Fibroblast of skin of right quadriceps (primary cell): ENCODE results near the gene LDLRAD1.
"Not testable (repeated sequence)": the region's sequence is repeated elsewhere in the genome, so short reads cannot be mapped to it uniquely, and the experiment has no call there.

ENCODE experiments used
- DNase-seq: peaks from one replicate; pipeline ENCODE4 v3.0.0-alpha.2; 2013

The LDLRAD1 gene

GRCh38 chr1:54017979-54018378 is at the start of gene LDLRAD1:
TSS of gene LDLRAD1 (minus strand) at chr1:54018186. CDS start at chr1:54018112, 74 bp downstream.
- no peak for DNase-seq

DNA sequence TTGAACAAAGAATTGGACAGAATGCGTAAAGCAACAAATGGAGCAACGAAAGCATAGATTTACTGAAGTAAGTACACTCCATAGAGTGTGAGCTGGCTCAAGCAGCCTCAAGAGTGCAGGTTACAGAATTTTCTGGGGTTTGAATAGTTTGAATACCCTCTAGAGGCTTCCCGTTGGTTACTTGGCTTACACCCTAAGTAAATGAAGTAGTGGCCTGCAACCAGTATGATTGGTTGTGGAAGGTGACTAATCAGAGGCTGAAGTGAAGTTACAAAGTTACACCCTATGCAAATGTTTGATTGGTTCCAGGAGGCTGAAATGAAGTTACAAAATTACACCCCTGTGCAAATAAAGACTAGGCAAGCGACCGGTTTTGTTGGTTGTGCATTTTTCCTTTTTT is 46.3 kb upstream of the LDLRAD1 start:
- DNase-seq, result no peak

DNA sequence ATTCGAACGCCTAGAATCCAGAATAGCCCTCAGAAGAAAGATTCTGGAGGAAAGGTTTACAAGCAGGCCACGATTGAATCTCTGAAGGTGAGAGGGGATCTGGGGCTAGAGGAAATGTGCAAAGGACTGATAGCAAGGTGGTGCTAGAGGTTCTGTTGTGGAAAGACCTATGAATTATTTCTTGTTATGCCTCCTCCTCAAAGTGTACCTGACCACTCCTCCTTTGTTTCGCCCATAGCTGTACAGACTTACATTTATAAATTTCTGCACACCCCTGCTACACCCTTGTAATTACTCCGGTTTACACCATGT is 36.4 kb upstream of the LDLRAD1 start:
- DNase-seq, result no peak

DNA sequence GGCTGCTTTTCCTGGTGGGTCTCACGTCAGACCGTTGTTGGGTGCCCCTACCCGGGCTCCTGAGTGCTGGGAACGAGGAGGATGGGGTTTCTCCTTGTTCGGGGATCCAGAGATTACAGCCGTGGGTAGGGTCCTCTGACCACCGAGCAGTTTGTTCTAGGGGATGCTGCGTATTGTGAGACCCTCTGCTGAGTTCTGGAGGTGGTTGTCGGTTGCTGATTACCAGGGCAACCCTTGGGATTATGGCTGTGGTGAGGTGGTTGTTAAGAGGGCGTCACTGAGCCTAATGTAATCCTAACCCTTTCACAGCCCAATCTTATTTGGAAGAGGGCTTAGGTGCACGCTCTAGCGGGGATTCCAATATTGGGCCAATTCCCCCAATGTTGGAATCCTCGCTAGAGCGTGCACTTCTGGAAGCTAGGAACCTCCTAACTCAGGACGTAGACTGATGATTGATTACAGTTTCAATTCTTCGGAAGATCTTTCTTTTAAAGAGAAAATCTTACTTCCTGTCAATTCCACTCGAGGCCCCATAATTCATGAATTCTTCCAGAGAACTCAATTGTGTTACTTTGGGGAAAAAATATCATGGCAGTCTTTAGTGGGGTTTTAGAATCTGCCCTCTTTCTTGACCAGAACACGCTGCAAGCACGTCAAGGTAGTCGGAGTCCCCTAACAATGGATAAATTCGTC is 35.9 kb upstream of the LDLRAD1 start:
- DNase-seq, result no peak

GRCh38 chr1:54052934-54053744 is 35.2 kb upstream of the LDLRAD1 start, which contains the start of the genes TCEANC2 and TMEM59:
TSS of gene TCEANC2 (plus strand) at chr1:54053608. CDS start at chr1:54054423, 815 bp downstream.
TSS of gene TMEM59 (minus strand) at chr1:54053204. CDS start at chr1:54053188, 16 bp downstream.
- peak; percentile 99 for DNase-seq

- peak; percentile 57 for DNase-seq
These were observed 34.5 kb upstream of the LDLRAD1 start for GRCh38 chr1:54052431-54052933.

DNA sequence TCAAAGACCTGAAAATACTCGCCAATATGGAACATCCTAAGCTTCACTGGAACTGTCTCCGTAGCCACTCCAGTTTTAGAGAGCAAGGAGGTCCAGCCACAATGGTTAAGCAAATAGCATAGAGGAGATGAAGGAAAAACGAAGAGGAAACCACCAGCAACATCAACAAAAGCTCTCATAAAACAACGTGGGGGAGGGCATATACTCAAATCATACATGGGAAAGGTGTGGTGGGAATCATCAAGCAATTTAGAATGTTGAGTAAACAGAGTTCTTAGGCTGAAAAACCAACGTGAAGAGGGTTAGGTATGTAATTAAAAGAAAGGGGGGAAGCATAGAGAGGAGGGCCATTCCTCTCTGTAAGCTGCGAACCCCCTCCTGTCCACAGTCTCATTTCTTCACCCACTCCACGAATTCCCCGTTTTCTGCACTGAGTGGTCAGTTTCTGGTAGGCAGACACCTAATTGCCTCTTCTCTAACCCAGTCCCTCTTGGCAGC is 34.0 kb upstream of the LDLRAD1 start:
- DNase-seq, result no peak

DNA sequence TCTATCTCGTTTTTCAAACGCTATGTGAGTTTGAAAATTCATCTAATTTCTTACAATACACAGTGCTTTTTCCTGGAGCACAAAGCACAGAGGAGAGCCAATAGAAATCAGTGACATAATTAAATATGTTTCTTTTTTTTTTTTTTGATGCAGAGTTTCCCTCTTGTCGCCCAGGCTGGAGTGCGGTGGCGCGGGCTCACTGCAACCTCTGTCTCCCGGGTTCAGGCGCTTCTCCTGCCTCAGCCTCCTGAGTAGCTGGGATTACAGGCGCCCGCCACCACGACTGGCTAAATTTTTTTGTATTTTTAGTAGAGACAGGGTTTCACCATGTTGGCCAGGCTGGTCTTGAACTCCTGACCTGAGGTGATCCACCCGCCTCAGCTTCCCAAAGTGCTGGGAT is 32.4 kb upstream of the LDLRAD1 start:
- not testable (repeated sequence) for DNase-seq

DNA sequence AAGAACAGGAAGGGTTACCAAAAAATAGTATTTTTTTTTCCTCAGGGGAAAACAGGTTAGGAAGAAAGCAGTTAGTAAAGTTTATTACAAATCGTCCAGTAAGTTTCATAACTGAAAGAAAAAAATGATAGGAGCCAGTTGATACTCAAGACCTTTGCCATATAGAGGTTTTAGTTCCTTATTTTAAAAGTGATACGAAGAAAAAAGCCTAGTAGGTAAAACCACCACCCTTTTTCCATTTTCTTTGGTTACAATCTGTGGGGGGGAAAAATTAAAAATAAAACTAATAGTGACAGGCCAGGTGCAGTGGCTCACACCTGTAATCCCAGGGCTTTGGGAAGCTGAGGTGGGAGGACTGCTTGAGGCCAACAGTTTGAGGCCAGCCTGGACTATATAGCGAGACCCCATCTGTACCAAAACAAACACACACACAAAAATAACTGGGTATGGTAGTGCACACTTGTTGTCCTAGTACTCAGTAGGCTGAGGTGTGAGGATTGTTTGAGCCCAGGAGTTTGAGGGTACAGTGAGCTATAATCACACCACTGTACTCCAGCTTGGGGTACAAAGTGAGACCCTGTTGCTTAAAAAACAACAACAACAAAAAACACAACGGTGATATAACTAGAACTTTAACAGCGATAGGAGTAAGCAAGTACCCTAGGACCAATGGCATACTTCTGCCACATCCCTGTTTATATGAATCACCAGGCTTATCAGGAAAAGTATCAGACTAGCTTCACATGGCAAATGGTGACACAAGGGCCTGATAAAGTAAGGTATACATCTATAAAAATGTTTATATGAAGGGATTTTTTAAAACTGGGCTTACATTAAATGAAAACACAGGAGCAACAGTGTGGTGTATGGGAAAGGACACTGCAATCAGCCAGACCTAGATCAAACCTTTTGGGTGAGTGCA is 29.7 kb upstream of the LDLRAD1 start:
- no peak for DNase-seq

DNA sequence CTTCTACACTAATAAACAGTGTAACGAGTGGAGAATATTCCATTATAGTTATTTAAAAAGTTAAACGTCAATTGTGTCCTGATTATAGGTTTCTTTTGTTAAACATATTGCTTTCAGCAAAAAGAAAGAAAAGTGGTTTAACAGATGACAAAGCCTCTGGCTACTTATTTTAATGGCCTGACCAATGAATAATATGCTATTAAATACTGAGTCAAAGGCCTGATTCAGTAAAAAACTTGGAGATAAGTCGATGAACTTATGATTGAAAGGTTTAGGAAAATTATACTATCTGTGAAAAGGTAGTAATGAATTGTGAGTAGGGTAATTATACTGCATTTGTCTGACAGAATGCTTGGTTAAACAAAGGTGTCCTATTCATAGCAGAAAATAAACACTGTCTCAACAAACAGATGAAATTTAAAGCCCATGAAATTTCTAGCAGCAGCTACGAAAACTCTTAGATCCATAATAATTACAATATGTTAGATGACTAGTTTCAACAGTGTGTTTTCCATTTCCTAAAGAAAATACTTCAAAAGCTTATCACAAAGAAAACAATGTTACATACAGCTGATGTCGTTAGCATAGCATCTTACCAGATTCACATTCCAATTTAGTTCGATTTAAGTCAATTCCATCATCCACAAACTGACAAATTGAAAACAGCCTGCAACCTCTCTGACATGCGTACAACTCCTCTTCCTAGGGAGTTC is 28.8 kb upstream of the LDLRAD1 start:
- peak; percentile 32 for DNase-seq

DNA sequence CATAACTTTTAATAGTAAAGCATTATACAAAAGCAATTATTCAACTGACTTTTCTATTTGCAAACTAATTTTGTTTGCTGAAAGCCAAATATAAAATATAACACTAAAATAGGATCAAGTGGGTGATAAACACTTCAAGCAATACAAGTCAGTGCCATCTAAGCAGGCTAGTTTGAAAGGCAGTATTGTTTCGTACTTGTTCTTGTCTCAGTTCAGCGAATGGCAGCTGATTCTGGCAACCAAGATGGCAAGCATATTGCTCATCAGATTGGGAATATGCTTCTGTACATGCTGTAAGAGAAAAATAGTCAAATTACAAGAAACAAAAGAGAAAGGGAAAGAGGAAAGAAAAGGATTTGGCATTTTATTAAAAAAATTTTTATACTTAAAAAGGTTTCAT is 27.5 kb upstream of the LDLRAD1 start:
- DNase-seq, result no peak

DNA sequence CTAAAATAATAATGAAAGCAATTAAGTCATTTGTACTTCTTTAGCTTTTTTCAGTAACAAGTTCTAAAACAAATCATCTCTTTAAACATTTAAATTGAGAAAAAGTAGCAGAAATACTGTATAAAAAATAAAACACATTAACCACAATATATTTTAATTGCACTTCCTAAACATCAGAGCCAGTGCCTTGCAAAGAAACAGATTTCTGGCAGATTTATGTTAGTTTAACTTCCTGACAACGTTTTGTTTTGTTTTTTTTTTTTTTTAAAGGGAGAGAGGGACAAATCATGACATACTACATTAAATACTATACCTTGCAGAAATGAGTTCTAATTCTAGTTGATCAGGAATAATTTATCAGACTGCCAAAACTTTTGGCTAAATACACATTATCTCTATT is 23.8 kb upstream of the LDLRAD1 start:
- no peak for DNase-seq

DNA sequence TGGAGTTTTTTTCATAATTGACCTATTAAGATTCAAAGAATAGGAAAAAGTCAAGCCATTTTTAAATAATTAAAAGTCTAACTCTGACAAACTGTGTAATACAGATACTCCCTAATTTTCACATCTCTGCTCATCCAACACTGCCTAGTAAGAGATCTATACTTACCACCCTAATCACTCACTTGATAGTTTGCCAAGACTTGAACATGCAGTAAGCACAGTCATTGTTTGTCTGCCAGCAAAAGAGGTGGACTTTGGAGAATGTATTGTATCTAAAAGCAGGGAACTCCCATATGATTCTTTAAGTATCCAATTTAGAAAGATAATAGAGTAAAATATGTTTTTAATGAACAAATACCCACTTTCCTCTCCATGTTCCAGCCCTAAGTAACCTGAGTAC is 19.5 kb upstream of the LDLRAD1 start:
- DNase-seq, result peak; percentile 23

GRCh38 chr1:54028306-54029251 is 10.6 kb upstream of the LDLRAD1 start:
- DNase-seq, result no peak

- DNase-seq, result no peak
These were observed 9.9 kb upstream of the LDLRAD1 start for GRCh38 chr1:54027848-54028247.

- DNase-seq, result not testable (repeated sequence)
These were observed 6.8 kb upstream of the LDLRAD1 start for GRCh38 chr1:54024811-54025210.

- no peak for DNase-seq
These were observed 6.4 kb upstream of the LDLRAD1 start for GRCh38 chr1:54024358-54024757.

DNA sequence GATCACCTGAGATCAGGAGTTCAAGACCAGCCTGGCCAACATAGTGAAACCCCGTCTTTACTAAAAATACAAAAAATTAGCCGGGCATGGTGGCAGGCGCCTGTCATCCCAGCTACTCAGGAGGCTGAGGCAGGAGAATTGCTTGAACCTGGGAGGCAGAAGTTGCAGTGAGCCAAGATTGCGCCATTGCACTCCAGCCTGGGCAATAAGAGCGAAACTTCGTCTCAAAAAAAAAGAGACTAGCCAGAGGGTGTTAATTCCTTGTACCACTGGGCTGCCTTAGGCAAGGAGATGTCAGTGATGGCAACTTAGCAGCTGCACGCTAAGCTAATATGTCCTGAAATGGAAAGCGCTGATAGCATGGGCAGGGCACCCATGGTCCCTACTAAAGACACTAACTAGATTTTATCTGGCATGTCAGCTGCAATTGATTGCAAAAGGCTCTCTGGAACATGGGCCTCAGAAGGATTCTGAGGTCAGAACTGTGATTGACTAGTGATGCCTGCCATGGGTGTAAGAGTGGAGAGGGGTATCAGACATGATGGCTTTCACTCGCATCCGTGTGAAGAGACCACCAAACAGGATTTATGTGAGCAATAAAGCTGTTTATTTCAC is 1.7 kb upstream of the LDLRAD1 start:
- not testable (repeated sequence) for DNase-seq

- no peak for DNase-seq
These were observed 649 bp upstream of the LDLRAD1 start for GRCh38 chr1:54018635-54019034.
